ENCODE measurements around the gene RBM33. TPM values are rescaled to one million over a fixed set of nuclear protein-coding genes. Genes with fewer than 3 reads are reported as not detected.

The RBM33 gene
- total RNA-seq, 1 donor from 2014 or later: 62.8 TPM

DNA sequence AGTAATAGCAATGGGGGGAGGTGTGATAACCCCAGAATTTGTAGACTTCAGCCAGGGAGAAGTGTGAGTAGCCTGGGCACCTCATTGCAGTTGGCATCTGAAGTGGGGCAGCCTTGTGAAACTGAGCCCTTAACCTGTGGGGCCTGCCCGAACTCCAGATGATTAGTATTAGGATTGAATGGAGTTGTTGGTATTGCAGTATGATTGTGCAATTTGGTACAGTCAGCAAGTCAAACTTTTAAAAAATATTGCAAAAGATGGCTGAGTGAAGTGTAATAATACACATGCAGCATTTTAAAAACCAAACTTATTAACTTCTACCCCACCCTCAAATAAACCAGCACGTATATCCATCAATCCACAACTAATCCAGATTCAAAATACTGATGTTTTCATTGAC lies 9.3 kb downstream of the RBM33 start:
- intact Hi-C loops (cut with DNase I): no loop called here
- H3K4me1 ChIP-seq: peaks cover 31% of the 10 kb centered on the region
- H3K36me3 ChIP-seq: no peaks in the 10 kb centered on the region
- H3K27me3 ChIP-seq: no peaks in the 10 kb centered on the region
- peak overlapping the region; percentile 45 for H3K27ac ChIP-seq
- ATAC-seq (peak; percentile 95), DNase-seq (peak; percentile 76)
- no peak overlapping the region for H3K4me3 ChIP-seq
- H3K9me3 ChIP-seq: no peaks in the 10 kb centered on the region
- TF ChIP-seq, protein P1, sequence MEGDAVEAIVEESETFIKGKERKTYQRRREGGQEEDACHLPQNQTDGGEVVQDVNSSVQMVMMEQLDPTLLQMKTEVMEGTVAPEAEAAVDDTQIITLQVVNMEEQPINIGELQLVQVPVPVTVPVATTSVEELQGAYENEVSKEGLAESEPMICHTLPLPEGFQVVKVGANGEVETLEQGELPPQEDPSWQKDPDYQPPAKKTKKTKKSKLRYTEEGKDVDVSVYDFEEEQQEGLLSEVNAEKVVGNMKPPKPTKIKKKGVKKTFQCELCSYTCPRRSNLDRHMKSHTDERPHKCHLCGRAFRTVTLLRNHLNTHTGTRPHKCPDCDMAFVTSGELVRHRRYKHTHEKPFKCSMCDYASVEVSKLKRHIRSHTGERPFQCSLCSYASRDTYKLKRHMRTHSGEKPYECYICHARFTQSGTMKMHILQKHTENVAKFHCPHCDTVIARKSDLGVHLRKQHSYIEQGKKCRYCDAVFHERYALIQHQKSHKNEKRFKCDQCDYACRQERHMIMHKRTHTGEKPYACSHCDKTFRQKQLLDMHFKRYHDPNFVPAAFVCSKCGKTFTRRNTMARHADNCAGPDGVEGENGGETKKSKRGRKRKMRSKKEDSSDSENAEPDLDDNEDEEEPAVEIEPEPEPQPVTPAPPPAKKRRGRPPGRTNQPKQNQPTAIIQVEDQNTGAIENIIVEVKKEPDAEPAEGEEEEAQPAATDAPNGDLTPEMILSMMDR (IDR thresholded peaks at IDR 0.05): no peak

DNA sequence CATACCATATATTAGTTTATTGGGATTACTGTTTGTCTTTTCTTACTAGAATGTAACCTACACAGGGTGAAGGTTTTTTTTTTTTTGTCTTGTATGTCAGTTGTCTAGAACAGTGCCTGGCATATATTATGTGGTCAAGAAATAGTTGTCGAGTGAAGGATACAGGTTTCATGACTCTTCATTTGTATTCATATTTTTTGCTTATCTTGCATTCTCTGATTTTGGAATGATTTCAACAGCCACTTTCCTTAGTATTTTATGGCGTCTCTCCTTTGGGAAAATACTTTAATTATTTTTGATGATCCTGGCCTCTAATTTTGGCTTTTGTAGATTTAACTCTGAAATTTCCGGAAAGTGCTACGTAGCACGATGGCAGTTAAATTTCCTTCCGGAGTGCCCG lies 12.4 kb downstream of the RBM33 start:
- no peak overlapping the region for H3K27ac ChIP-seq
- intact Hi-C loops (cut with DNase I): no loop called here
- no peak for DNase-seq
- H3K4me1 ChIP-seq: peaks cover 30% of the 10 kb centered on the region
- TF ChIP-seq, protein P1 (IDR thresholded peaks at IDR 0.05): no peak
- H3K4me3 ChIP-seq: no peak overlapping the region
- no peaks in the 10 kb centered on the region for H3K27me3 ChIP-seq
- H3K36me3 ChIP-seq: no peaks in the 10 kb centered on the region
- ATAC-seq: no peak
- no peaks in the 10 kb centered on the region for H3K9me3 ChIP-seq

GRCh38 chr7:155660059-155660757 lies 15.7 kb downstream of the RBM33 start:
- H3K27ac ChIP-seq: no peak overlapping the region
- no peaks in the 10 kb centered on the region for H3K27me3 ChIP-seq
- no peaks in the 10 kb centered on the region for H3K36me3 ChIP-seq
- H3K4me1 ChIP-seq: peaks cover 14% of the 10 kb centered on the region
- intact Hi-C loops (cut with DNase I): no loop called here
- TF ChIP-seq, protein P1 (IDR thresholded peaks at IDR 0.05): no peak
- no peaks in the 10 kb centered on the region for H3K9me3 ChIP-seq
- H3K4me3 ChIP-seq: no peak overlapping the region
- no peak for DNase-seq
- no peak for ATAC-seq

DNA sequence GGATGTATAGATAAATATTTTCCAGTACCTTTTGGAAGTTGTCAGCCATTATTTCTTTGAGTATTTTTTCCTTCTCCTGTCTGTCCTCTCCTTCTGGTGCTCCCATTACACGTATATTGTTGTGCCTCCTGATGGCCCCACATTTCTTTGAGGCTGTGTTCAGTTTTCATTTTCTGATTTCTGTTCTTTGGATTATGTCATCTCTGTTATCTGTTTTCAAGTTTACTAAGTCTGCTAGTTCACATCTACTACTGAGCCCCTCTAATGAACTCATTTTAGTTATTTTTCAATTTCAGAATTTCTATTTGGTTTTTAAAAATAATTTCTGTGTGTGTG lies 16.3 kb downstream of the RBM33 start:
- TF ChIP-seq, protein P1 (IDR thresholded peaks at IDR 0.05): no peak
- no peak for DNase-seq
- intact Hi-C loops (cut with DNase I): no loop called here
- H3K36me3 ChIP-seq: no peaks in the 10 kb centered on the region
- peaks cover 14% of the 10 kb centered on the region for H3K4me1 ChIP-seq
- H3K27ac ChIP-seq: no peak overlapping the region
- no peak for ATAC-seq
- H3K9me3 ChIP-seq: no peaks in the 10 kb centered on the region
- H3K27me3 ChIP-seq: no peaks in the 10 kb centered on the region
- H3K4me3 ChIP-seq: no peak overlapping the region

DNA sequence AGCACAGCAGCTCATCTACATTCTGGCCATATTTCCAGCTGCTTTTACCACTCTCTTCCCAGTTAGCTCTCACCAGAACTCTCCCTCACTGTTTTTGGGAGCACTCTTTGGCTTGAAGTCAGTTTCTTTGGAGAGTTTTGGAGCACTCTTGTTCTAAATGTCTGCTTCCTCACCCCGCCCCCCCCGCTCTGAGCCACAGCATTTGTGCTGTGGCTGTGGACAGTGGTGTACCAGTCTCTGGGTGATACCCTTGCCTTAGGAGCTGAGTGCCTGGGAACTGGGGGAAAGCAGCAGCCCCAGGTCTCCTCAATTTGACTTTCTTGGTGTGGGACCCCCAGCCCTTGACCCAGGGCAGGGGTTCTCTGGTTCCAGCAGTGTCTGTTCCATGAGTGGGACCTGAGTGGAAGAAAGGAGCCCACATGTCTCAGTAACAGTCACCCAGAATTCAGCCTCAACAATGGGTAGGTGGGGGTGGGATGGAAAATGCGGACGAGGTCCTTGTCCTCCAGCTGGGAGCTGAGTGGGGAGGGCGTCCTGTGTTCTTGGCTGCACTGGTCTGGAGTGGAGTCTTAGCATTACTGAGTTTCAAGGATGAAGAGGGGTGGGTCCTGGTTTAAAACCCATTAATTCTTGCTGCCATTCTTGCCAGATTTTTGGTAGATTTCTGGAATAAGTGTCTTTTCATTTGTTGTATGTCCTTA lies 18.0 kb downstream of the RBM33 start:
- peaks cover 9% of the 10 kb centered on the region for H3K36me3 ChIP-seq
- peaks cover 31% of the 10 kb centered on the region for H3K4me1 ChIP-seq
- H3K4me3 ChIP-seq: no peak overlapping the region
- no peak overlapping the region for H3K27ac ChIP-seq
- H3K9me3 ChIP-seq: no peaks in the 10 kb centered on the region
- ATAC-seq: peak; percentile 61
- intact Hi-C loops (cut with DNase I): no loop called here
- TF ChIP-seq, protein P1 (IDR thresholded peaks at IDR 0.05): no peak
- no peak for DNase-seq
- H3K27me3 ChIP-seq: no peaks in the 10 kb centered on the region
